GM18508 (cell line): ENCODE data around the gene LIAS.
"Not testable (repeated sequence)": the region's sequence is repeated elsewhere in the genome, so short reads cannot be mapped to it uniquely, and the experiment has no call there.

Source experiments
- ATAC-seq: cut with Tn5 transposase; IDR thresholded peaks from one replicate; pipeline ENCODE4 v1.9.1; 2021; ENCODE audit warnings: moderate number of reproducible peaks; ENCODE audit not compliant: insufficient read depth, unreplicated experiment

The LIAS gene

GRCh38 chr4:39495446-39496213 lies 36.8 kb downstream of the LIAS start:
- ATAC-seq, result no peak

- ATAC-seq, result no peak
Observed at GRCh38 chr4:39497909-39498726, 39.3 kb downstream of the LIAS start.

- ATAC-seq, result no peak
Observed at GRCh38 chr4:39498727-39499020, 39.8 kb downstream of the LIAS start.

- no peak for ATAC-seq
Observed at GRCh38 chr4:39502019-39502663, 43.3 kb downstream of the LIAS start.

GRCh38 chr4:39502664-39503035 lies 43.8 kb downstream of the LIAS start:
- not testable (repeated sequence) for ATAC-seq

GRCh38 chr4:39504538-39504937 lies 45.7 kb downstream of the LIAS start:
- ATAC-seq, result no peak

- no peak for ATAC-seq
Observed at GRCh38 chr4:39505581-39505980, 46.7 kb downstream of the LIAS start.

- no peak for ATAC-seq
Observed at GRCh38 chr4:39510348-39510929, 51.6 kb downstream of the LIAS start.

GRCh38 chr4:39514266-39514665 lies 55.4 kb downstream of the LIAS start:
- not testable (repeated sequence) for ATAC-seq

- ATAC-seq, result no peak
Observed at GRCh38 chr4:39514888-39515401, 56.1 kb downstream of the LIAS start.

GRCh38 chr4:39515669-39516401 lies 57.0 kb downstream of the LIAS start:
- not testable (repeated sequence) for ATAC-seq

GRCh38 chr4:39516407-39516966 lies 57.6 kb downstream of the LIAS start:
- ATAC-seq, result no peak

- no peak for ATAC-seq
Observed at GRCh38 chr4:39518484-39518883, 59.6 kb downstream of the LIAS start.

- ATAC-seq, result no peak
Observed at GRCh38 chr4:39521253-39521919, 62.5 kb downstream of the LIAS start.

GRCh38 chr4:39522068-39522467 lies 63.2 kb downstream of the LIAS start:
- ATAC-seq, result no peak

- no peak for ATAC-seq
Observed at GRCh38 chr4:39524161-39524957, 65.5 kb downstream of the LIAS start.

- ATAC-seq, result no peak
Observed at GRCh38 chr4:39525822-39526690, 67.2 kb downstream of the LIAS start.
